Naive B cell (primary cell): ENCODE measurements around the gene NFIB. TPM values are rescaled to one million over a fixed set of nuclear protein-coding genes. Genes with fewer than 3 reads are reported as not detected.
A peak's percentile ranks its signal among the peaks of the same experiment; 100 is the strongest.

Experiments used
- ATAC-seq, 2 donors: fragments of 150-1000 bp; cut with Tn5 transposase; 2 replicates each; pipeline ENCODE4 v1.10.0; 2021; ENCODE audit warnings: low read depth in 2 of 2, mild to moderate bottlenecking in 2 of 2, moderate library complexity in 2 of 2
- DNase-seq: peaks from one replicate; pipeline ENCODE4 v3.0.0; 2022
- H3K27ac Mint-ChIP-seq, 6 donors: one replicate each; pipeline ENCODE4 v1.8.0; 2020 to 2022; ENCODE audit warnings: mild to moderate bottlenecking in 6 of 6, mixed read lengths in 6 of 6, moderate library complexity in 5 of 6, inconsistent platforms in 2 of 6
- H3K27me3 Mint-ChIP-seq, 3 donors: one replicate each; pipeline ENCODE4 v1.8.0; 2021 to 2022; ENCODE audit warnings: mixed read lengths in 3 of 3, mild to moderate bottlenecking in 1 of 3
- H3K36me3 Mint-ChIP-seq, 2 donors: one replicate each; pipeline ENCODE4 v1.8.0; 2020 to 2022; ENCODE audit warnings: mixed read lengths in 2 of 2, inconsistent platforms in 1 of 2, mild to moderate bottlenecking in 1 of 2
- H3K4me1 Mint-ChIP-seq, 3 donors: one replicate each; pipeline ENCODE4 v1.8.0; 2020 to 2022; ENCODE audit warnings: mixed read lengths in 3 of 3, inconsistent platforms in 1 of 3, mild to moderate bottlenecking in 1 of 3, moderate library complexity in 1 of 3
- H3K4me3 Mint-ChIP-seq, 8 donors: one replicate each; pipeline ENCODE4 v1.8.0; 2020 to 2022; ENCODE audit warnings: mild to moderate bottlenecking in 8 of 8, mixed read lengths in 8 of 8, moderate library complexity in 8 of 8, inconsistent platforms in 2 of 8
- H3K9me3 Mint-ChIP-seq, 7 donors: one replicate each; pipeline ENCODE4 v1.8.0; 2020 to 2022; ENCODE audit warnings: mixed read lengths in 7 of 7, mild to moderate bottlenecking in 5 of 7, inconsistent platforms in 2 of 7, moderate library complexity in 1 of 7
- polyA plus RNA-seq, 6 donors: library from polyadenylated mRNA; unstranded; fragments of 300-500 nt; fragmentation: Illumina TruSeq; gene quantifications; one replicate each; pipeline ENCODE4 v1.2.3, GENCODE V29; 2021; ENCODE audit warnings: low read depth in 6 of 6

NFIB gene
- polyA plus RNA-seq, 6 donors from 2014 or later: 0.31 to 0.69 (median 0.41) TPM; not detected in 3

DNA sequence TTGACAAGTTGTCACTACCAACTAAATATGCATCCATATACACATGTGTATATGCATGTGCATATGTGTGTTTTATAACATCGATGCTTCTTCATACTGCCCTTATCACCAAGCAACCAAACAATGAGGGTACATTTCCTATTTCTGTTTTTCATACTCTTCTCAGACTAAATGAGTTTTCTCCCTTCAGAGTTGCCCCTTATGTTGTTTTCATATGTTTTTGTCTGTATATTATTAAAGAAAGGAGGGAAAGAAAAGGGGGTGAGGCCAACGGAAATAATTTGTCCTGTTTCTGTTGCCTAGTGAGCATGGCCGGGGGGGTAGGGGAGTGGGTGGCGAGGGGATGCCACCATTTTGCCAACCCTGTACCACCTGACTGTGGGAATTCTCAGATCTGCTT lies 28.8 kb upstream of the NFIB start:
- no peaks in the 10 kb centered on the region for H3K36me3 Mint-ChIP-seq
- peaks cover 0 to 21% (median 0%) of the 10 kb centered on the region in 3 donors for H3K4me1 Mint-ChIP-seq
- H3K27me3 Mint-ChIP-seq: peaks cover 20 to 32% (median 23%) of the 10 kb centered on the region in 3 donors
- peaks cover 0 to 7% (median 0%) of the 10 kb centered on the region in 7 donors for H3K9me3 Mint-ChIP-seq
- no peak overlapping the region for H3K4me3 Mint-ChIP-seq
- ATAC-seq (no peak), DNase-seq (no peak)
- H3K27ac Mint-ChIP-seq: no peak overlapping the region

DNA sequence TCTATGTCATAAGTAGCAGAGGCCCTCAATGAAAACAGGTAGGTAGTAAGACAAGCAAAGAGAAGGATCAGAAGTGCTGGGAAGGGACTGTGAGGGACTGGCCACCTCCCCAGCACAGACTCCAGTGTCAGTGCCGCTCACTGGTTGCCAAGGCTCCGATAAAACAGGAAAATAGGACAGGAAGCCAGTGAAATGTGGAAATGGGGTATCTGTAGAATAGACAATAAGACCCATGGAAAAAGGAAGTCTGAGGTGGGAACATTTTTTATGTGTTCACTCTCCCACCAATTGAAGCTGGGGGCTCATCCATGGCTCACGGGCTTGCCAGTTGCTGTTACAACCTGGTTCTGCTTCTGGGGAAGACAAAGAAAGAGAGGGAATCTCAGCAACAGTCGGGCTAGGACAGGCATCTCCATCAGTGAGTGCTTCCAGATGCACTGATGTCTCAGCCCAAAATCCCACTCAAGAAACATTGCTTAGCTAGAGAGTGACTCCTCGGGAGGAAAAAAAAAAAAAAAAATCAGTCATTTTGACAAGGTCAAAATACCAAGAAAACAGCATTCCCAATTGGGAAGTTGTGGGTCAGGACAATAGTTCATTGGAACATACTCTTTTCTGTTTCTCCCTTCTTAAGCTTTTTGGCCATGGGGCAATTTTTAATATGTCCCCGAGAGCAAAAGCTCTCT lies 27.6 kb upstream of the NFIB start:
- Mint-ChIP-seq H3K9me3 (peaks cover 0 to 7% (median 0%) of the 10 kb centered on the region in 7 donors), H3K27ac (no peak overlapping the region), H3K27me3 (peaks cover 13 to 39% (median 28%) of the 10 kb centered on the region in 3 donors), H3K4me1 (peaks cover 0 to 12% (median 0%) of the 10 kb centered on the region in 3 donors), H3K4me3 (no peak overlapping the region), H3K36me3 (no peaks in the 10 kb centered on the region)
- no peak for DNase-seq
- ATAC-seq: no peak

DNA sequence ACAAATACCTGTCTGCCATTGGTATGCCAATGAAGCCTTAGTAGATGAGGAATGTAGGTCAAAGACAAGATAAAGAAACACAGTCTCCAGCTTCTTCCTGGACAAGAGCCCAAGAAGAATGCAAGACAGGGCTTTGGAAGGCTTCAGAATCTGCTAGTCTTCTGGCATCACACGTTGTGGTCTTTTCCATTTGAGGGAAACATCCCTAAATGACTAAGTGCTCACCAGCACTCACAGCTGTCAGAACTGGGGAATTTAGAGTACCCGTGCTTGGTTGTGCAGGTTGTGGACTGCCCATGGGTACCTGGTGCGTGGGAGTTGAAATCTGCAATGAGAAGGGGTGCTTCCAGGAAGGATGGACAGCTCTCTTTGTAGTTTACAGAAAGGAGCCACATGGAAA lies 27.1 kb upstream of the NFIB start:
- no peak overlapping the region for H3K4me3 Mint-ChIP-seq
- H3K27me3 Mint-ChIP-seq: peaks cover 11 to 39% (median 23%) of the 10 kb centered on the region in 3 donors
- H3K36me3 Mint-ChIP-seq: no peaks in the 10 kb centered on the region
- peaks cover 0 to 8% (median 0%) of the 10 kb centered on the region in 7 donors for H3K9me3 Mint-ChIP-seq
- H3K4me1 Mint-ChIP-seq: peaks cover 0 to 7% (median 0%) of the 10 kb centered on the region in 3 donors
- H3K27ac Mint-ChIP-seq: no peak overlapping the region
- ATAC-seq (no peak), DNase-seq (no peak)

DNA sequence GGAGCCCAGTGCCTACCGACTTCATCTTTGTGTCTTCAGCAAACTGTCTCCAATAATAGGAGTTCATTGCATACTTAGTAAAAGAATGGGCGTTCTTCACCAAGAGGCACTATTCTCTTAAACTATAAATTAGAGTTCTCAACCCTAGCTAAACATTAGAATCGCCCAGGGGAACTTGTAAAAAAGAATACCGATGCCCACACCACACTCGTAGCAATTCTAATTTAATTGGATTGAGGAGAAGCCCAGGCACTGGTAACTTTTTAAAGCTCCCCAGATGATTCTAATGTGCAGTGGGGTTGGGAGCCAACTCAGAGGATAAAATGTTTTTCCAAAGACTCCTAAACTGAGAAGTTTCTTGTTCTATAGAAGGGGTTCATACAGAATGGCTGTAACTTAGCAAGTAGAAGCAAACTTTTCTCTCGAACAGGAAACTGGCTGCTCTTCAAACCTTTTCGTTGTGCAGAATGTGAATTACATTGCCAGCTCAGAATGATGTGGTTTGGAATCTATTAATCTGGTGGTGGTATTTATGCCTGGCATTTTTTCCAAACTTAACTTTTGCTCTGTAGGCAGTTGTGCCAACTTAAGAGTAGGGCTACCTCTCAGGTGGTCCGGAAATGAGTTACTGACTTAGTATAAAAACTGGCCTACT lies 26.4 kb upstream of the NFIB start:
- H3K27me3 Mint-ChIP-seq: peaks cover 11 to 39% (median 23%) of the 10 kb centered on the region in 3 donors
- no peak overlapping the region for H3K4me3 Mint-ChIP-seq
- H3K4me1 Mint-ChIP-seq: peaks cover 0 to 1% (median 0%) of the 10 kb centered on the region in 3 donors
- H3K27ac Mint-ChIP-seq: no peak overlapping the region
- no peak for ATAC-seq
- peaks cover 0 to 8% (median 0%) of the 10 kb centered on the region in 7 donors for H3K9me3 Mint-ChIP-seq
- DNase-seq: no peak
- no peaks in the 10 kb centered on the region for H3K36me3 Mint-ChIP-seq

DNA sequence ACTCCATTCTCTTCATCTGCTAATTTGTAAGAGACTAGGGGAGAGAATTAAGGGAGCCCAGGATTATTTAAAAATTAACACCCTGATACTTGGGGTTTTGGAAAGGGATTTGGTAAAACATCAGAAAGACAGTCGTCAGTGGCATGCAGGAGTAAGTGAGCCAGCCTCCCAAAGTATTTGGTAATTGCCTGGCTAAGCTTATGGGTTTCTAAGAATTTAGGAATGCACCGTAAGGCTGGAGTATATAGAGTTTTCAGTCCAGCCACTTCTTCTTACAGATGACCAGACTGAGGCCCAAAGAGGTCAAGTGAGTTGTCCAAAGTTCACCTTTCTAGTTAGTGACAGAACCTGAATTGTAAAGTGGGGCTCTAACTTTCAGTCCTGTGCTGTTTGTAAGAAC lies 25.8 kb upstream of the NFIB start:
- Mint-ChIP-seq H3K4me1 (no peaks in the 10 kb centered on the region), H3K27ac (no peak overlapping the region), H3K27me3 (peaks cover 13 to 42% (median 27%) of the 10 kb centered on the region in 3 donors)

DNA sequence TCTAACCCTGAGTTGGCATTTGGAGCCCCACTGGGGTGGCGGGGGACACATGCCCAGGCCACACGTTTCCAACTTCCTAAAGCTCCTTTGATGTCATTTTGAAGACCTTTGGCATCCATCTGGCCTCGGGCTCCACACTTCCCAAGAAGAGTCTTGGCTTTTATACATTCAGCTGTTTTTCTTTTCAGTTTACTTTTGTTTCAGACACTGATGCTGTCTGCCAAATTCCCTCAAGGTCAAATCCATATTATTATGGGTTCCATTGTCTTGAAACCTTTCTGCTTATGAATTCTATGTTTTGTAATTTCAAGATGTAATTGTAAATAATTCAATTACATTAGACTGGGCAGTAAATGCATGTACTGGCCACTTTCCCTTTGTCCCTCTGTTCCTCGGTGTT lies 23.7 kb upstream of the NFIB start:
- H3K36me3 Mint-ChIP-seq: no peaks in the 10 kb centered on the region
- no peak for ATAC-seq
- H3K9me3 Mint-ChIP-seq: peaks cover 0 to 12% (median 3%) of the 10 kb centered on the region in 7 donors
- peaks cover 26 to 54% (median 39%) of the 10 kb centered on the region in 3 donors for H3K27me3 Mint-ChIP-seq
- DNase-seq: no peak
- no peak overlapping the region for H3K27ac Mint-ChIP-seq
- H3K4me1 Mint-ChIP-seq: no peaks in the 10 kb centered on the region
- H3K4me3 Mint-ChIP-seq: no peak overlapping the region

More for the DNA sequence above, 25.8 kb upstream of the NFIB start:
- Mint-ChIP-seq H3K4me3 (no peak overlapping the region), H3K36me3 (no peaks in the 10 kb centered on the region), H3K9me3 (peaks cover 0 to 8% (median 0%) of the 10 kb centered on the region in 7 donors)
- ATAC-seq (no peak), DNase-seq (no peak)

DNA sequence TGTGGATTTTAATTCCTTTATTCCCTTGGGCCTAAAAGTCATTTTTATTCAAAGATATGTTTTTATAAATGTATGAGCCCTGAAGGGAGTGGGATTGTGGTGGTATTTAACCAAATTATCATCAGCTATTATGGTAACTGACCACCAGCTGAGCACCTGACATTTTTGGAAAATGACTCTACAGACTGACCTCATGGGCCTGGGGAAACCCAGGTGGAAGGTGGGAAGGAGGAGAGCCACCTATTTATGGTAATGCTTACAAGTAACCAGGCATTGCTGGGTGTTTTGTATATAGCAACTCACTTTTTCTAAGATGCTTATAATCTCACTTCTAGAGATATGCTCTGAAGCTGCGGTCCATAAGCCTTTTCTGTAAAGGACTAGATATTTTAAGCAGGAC lies 22.3 kb upstream of the NFIB start:
- Mint-ChIP-seq H3K27me3 (peaks cover 34 to 58% (median 46%) of the 10 kb centered on the region in 3 donors), H3K36me3 (no peaks in the 10 kb centered on the region)

DNA sequence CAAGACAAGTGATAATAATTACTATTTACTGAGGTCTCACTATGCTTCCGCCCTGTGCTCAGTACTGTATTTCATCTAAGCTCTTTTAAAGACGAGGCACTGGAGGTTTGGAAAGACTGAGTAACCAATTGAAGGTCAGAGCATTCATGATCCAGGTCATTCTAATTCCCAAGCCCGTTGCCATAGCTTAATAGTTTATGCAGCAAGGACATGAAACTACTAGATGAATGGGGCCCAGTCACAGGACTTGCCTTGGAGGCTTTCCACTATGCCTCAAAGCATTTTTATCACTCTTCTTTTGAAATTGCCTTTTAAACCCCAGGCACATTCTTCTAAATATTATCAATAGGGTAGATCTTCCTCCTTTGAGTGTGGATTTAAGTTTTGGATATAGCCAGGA lies 17.2 kb upstream of the NFIB start:
- DNase-seq (no peak), ATAC-seq (no peak)
- peaks cover 36 to 58% (median 39%) of the 10 kb centered on the region in 3 donors for H3K27me3 Mint-ChIP-seq
- no peaks in the 10 kb centered on the region for H3K4me1 Mint-ChIP-seq
- H3K27ac Mint-ChIP-seq: no peak overlapping the region
- H3K9me3 Mint-ChIP-seq: peaks cover 0 to 6% (median 3%) of the 10 kb centered on the region in 7 donors
- no peak overlapping the region for H3K4me3 Mint-ChIP-seq
- no peaks in the 10 kb centered on the region for H3K36me3 Mint-ChIP-seq

More for the DNA sequence above, 22.3 kb upstream of the NFIB start:
- H3K27ac Mint-ChIP-seq: no peak overlapping the region
- no peak for DNase-seq
- H3K9me3 Mint-ChIP-seq: peaks cover 0 to 8% (median 4%) of the 10 kb centered on the region in 7 donors
- H3K4me1 Mint-ChIP-seq: no peaks in the 10 kb centered on the region
- no peak overlapping the region for H3K4me3 Mint-ChIP-seq
- ATAC-seq: no peak

DNA sequence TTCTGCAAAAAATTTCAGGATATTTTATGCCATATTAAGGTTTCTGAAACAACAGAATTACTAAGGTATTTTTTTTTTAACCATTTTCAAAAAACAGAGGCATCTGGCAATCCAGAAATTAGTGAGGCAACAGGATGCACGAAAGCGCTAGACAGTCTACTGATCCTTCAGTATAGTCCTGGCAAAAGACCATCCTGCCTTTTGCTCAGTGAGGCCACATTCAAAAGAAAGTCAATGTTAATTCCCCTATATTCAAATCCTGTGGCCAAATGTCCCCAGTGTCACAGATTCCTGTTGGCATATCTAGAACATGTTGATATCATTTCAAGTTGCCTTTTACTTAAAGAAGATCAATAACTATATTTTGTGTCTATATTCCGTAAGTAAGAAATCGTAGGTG lies 13.1 kb upstream of the NFIB start:
- Mint-ChIP-seq H3K36me3 (no peaks in the 10 kb centered on the region), H3K27ac (no peak overlapping the region), H3K4me1 (peaks cover 6 to 10% (median 7%) of the 10 kb centered on the region in 3 donors), H3K4me3 (no peak overlapping the region), H3K9me3 (peaks cover 0 to 4% (median 0%) of the 10 kb centered on the region in 7 donors), H3K27me3 (peaks cover 16 to 45% (median 19%) of the 10 kb centered on the region in 3 donors)
- ATAC-seq (no peak), DNase-seq (no peak)

DNA sequence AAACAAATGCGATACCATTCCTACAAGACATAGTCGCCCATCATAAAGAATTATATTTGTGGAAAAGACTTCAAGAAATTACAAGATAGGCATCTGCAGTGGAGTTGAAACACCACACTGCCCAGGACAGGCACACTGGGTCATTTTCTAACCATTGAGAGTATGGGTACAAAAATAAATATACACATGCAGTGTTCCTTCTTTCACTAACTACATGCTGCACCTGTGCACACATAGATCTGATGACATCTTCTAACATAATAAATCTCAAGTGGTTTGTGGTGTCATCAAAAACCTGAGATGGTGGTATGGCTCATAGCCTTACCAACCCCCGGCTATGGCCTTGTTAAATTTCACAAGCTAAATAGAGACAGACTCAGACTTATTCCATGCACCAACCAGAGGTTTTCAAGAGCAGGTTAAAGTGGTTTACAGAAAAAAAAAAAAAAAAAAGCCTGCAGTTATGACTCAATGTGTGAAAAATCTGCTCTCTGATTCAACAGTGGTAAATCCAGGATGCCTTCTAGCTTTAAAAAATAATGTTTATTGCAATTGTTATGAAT lies 12.4 kb upstream of the NFIB start:
- DNase-seq (no peak), ATAC-seq (no peak)
- Mint-ChIP-seq H3K27ac (no peak overlapping the region), H3K4me3 (no peak overlapping the region), H3K36me3 (peaks cover 0 to under 1% of the 10 kb centered on the region in 2 donors), H3K27me3 (peaks cover 18 to 42% (median 18%) of the 10 kb centered on the region in 3 donors), H3K9me3 (peaks cover 0 to 6% (median 0%) of the 10 kb centered on the region in 7 donors), H3K4me1 (peaks cover 9 to 15% (median 12%) of the 10 kb centered on the region in 3 donors)

DNA sequence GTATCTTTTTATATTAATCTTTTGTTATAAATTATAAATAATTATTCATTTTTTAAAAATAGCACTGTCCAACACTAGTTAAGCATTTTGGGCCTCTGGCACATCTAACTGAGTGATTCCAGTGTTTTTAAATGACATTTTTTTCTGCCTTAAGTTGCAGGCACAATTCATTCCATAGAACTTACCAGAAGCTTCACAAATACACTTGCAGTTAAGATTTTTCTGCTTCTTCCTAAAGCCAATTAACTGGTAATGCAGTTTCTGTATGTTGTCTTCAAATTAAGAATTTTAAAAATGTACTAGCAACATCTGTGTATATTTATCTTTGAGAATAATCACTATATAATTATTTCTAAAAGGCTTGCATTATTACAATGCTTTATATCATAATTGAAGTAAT lies 11.2 kb upstream of the NFIB start:
- Mint-ChIP-seq H3K27me3 (peaks cover 20 to 44% (median 22%) of the 10 kb centered on the region in 3 donors), H3K27ac (no peak overlapping the region), H3K36me3 (peaks cover 0 to 8% of the 10 kb centered on the region in 2 donors), H3K4me1 (peaks cover 11 to 15% (median 12%) of the 10 kb centered on the region in 3 donors), H3K9me3 (peaks cover 0 to 6% (median 0%) of the 10 kb centered on the region in 7 donors), H3K4me3 (no peak overlapping the region)
- no peak for DNase-seq
- ATAC-seq: no peak

DNA sequence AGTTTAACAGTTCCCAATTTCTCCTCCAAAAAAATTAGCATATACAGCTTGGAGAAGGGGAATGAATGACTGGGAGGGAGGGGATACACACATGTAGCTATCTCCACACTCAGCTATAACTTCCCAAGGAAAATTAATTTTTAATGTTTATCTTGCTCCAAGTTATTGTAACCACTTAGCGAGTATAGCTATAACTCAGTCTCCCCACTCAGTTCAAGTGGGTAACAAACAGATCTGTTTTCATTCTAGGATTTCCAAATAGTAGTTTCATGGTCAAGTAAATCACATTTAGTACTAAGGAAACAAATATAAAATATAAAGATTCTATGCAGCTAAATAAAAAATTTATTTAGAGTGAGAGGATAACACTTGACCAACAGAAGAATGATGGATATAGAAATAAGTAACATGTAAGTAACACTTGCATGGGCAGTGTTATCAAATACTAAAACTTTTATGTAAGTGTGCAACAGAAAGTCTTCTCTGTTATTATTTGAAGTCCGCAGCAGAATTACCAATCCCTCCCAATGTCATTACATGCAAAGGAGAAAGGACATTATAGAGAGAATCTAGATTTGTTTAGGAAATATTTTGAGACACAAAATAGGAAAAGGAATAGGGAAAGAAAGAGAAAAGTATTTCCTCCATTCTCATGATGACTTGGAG lies 10.2 kb upstream of the NFIB start:
- peaks cover 21 to 39% (median 24%) of the 10 kb centered on the region in 3 donors for H3K27me3 Mint-ChIP-seq
- DNase-seq: no peak
- ATAC-seq: no peak
- peak overlapping the region in 2 of 8 donors; percentile 85 for H3K4me3 Mint-ChIP-seq
- H3K27ac Mint-ChIP-seq: no peak overlapping the region
- H3K4me1 Mint-ChIP-seq: peaks cover 11 to 15% (median 12%) of the 10 kb centered on the region in 3 donors
- H3K36me3 Mint-ChIP-seq: peaks cover 0 to 8% of the 10 kb centered on the region in 2 donors
- H3K9me3 Mint-ChIP-seq: peaks cover 0 to 6% (median 0%) of the 10 kb centered on the region in 7 donors
